Adipocyte (in vitro differentiated cells): ENCODE measurements around the gene PRPF31.
"Not testable (repeated sequence)": the region's sequence is repeated elsewhere in the genome, so short reads cannot be mapped to it uniquely, and the experiment has no call there.

ENCODE experiments used
- DNase-seq: peaks from one replicate; pipeline ENCODE4 v3.0.0-alpha.2; 2015; ENCODE audit warnings: low read depth
- H3K27me3 ChIP-seq: replicated peaks from 2 replicates; pipeline ENCODE4 v1.7.0; 2013; ENCODE audit warnings: mild to moderate bottlenecking, low read length, moderate library complexity; ENCODE audit not compliant: control insufficient read depth, insufficient read depth
- H3K36me3 ChIP-seq: 2 replicates; pipeline ENCODE4 v1.7.0; 2013; ENCODE audit warnings: low read length, mild to moderate bottlenecking, moderate library complexity; ENCODE audit not compliant: control insufficient read depth, insufficient read depth, severe bottlenecking
- H3K4me1 ChIP-seq: 2 replicates; pipeline ENCODE4 v1.7.0; 2013; ENCODE audit warnings: mild to moderate bottlenecking, low read length, moderate library complexity; ENCODE audit not compliant: control insufficient read depth, insufficient read depth
- H3K4me3 ChIP-seq: 2 replicates; pipeline ENCODE4 v1.7.0; 2013; ENCODE audit warnings: mild to moderate bottlenecking, low read length, moderate library complexity
- H3K9ac ChIP-seq: 2 replicates; pipeline ENCODE4 v1.7.0; 2013; ENCODE audit warnings: mild to moderate bottlenecking, low read length, moderate library complexity
- H3K9me3 ChIP-seq: 2 replicates; pipeline ENCODE4 v1.7.0; 2013; ENCODE audit warnings: mild to moderate bottlenecking, low read length, moderate library complexity; ENCODE audit not compliant: control insufficient read depth

Gene PRPF31

GRCh38 chr19:54115109-54116063 lies at the start of gene PRPF31, which contains the start of gene TFPT:
PRPF31 (plus strand) TSS chr19:54115754; CDS start chr19:54118279, 2,525 bp downstream.
TFPT (minus strand) TSS chr19:54115657; CDS start chr19:54115269, 388 bp downstream.
- Histone ChIP-seq H3K9me3 (no peaks in the 10 kb centered on the region), H3K36me3 (peaks cover 27% of the 10 kb centered on the region), H3K9ac (peak within 1 kb of the TSS; percentile 93), H3K4me1 (peaks cover 12% of the 10 kb centered on the region), H3K4me3 (peak within 1 kb of the TSS; percentile 90), H3K27me3 (no peaks in the 10 kb centered on the region)
- DNase-seq: peak; percentile 100

- Histone ChIP-seq H3K9ac (no peak overlapping the region), H3K27me3 (no peaks in the 10 kb centered on the region), H3K4me3 (no peak overlapping the region), H3K4me1 (no peaks in the 10 kb centered on the region), H3K36me3 (no peaks in the 10 kb centered on the region), H3K9me3 (peaks cover 13% of the 10 kb centered on the region)
- DNase-seq: no peak
Measured at GRCh38 chr19:54069470-54069869, 46.1 kb upstream of the PRPF31 start.

GRCh38 chr19:54073829-54074228 lies 41.7 kb upstream of the PRPF31 start:
- H3K4me3 ChIP-seq: no peak overlapping the region

GRCh38 chr19:54074851-54075250 lies 40.7 kb upstream of the PRPF31 start:
- Histone ChIP-seq H3K36me3 (no peaks in the 10 kb centered on the region), H3K4me1 (no peaks in the 10 kb centered on the region), H3K9me3 (peaks cover 1% of the 10 kb centered on the region), H3K4me3 (no peak overlapping the region), H3K27me3 (no peaks in the 10 kb centered on the region), H3K9ac (no peak overlapping the region)
- no peak for DNase-seq

More at GRCh38 chr19:54073829-54074228, 41.7 kb upstream of the PRPF31 start:
- Histone ChIP-seq H3K9me3 (peaks cover 10% of the 10 kb centered on the region), H3K4me1 (no peaks in the 10 kb centered on the region), H3K27me3 (no peaks in the 10 kb centered on the region), H3K9ac (no peak overlapping the region), H3K36me3 (no peaks in the 10 kb centered on the region)
- DNase-seq: no peak

- H3K9ac ChIP-seq: no peak overlapping the region
- H3K9me3 ChIP-seq: peaks cover 6% of the 10 kb centered on the region
- no peaks in the 10 kb centered on the region for H3K4me1 ChIP-seq
- DNase-seq: no peak
- no peaks in the 10 kb centered on the region for H3K36me3 ChIP-seq
- H3K4me3 ChIP-seq: no peak overlapping the region
- no peaks in the 10 kb centered on the region for H3K27me3 ChIP-seq
Measured at GRCh38 chr19:54077334-54077733, 38.2 kb upstream of the PRPF31 start.

- Histone ChIP-seq H3K4me1 (no peaks in the 10 kb centered on the region), H3K9me3 (peaks cover 15% of the 10 kb centered on the region), H3K36me3 (no peaks in the 10 kb centered on the region), H3K9ac (no peak within 1 kb of the TSS), H3K27me3 (no peaks in the 10 kb centered on the region), H3K4me3 (no peak within 1 kb of the TSS)
- no peak for DNase-seq
Measured at GRCh38 chr19:54081032-54081431, 34.5 kb upstream of the PRPF31 start, which contains the start of gene TARM1. TARM1 (minus strand) TSS chr19:54081365; CDS start chr19:54081340, 25 bp downstream.

- DNase-seq: no peak
- peaks cover under 1% of the 10 kb centered on the region for H3K27me3 ChIP-seq
- no peaks in the 10 kb centered on the region for H3K4me1 ChIP-seq
Measured at GRCh38 chr19:54084410-54084809, 31.1 kb upstream of the PRPF31 start.

GRCh38 chr19:54094426-54095000 lies 21.0 kb upstream of the PRPF31 start:
- Histone ChIP-seq H3K4me1 (peaks cover 5% of the 10 kb centered on the region), H3K36me3 (no peaks in the 10 kb centered on the region), H3K27me3 (peaks cover 7% of the 10 kb centered on the region), H3K4me3 (no peak overlapping the region), H3K9ac (no peak overlapping the region), H3K9me3 (no peaks in the 10 kb centered on the region)
- DNase-seq: no peak

More at GRCh38 chr19:54084410-54084809, 31.1 kb upstream of the PRPF31 start:
- Histone ChIP-seq H3K9ac (no peak overlapping the region), H3K9me3 (peaks cover 18% of the 10 kb centered on the region), H3K36me3 (no peaks in the 10 kb centered on the region), H3K4me3 (no peak overlapping the region)

- Histone ChIP-seq H3K27me3 (peaks cover 6% of the 10 kb centered on the region), H3K9ac (peak overlapping the region; percentile 74), H3K4me1 (peaks cover 5% of the 10 kb centered on the region), H3K36me3 (no peaks in the 10 kb centered on the region), H3K9me3 (no peaks in the 10 kb centered on the region), H3K4me3 (peak overlapping the region; percentile 77)
- DNase-seq: no peak
Measured at GRCh38 chr19:54095136-54095858, 20.3 kb upstream of the PRPF31 start.

GRCh38 chr19:54095859-54096616 lies 19.5 kb upstream of the PRPF31 start:
- H3K9me3 ChIP-seq, H3K4me1 ChIP-seq, H3K27me3 ChIP-seq, H3K36me3 ChIP-seq: not testable (repeated sequence)
- peak overlapping the region; percentile 74 for H3K9ac ChIP-seq
- peak; percentile 80 for DNase-seq
- H3K4me3 ChIP-seq: peak overlapping the region; percentile 77
